GM19467 (cell line): ENCODE data around the gene BBS9.
A peak's percentile ranks its signal among the peaks of the same experiment; 100 is the strongest.
"Not testable (repeated sequence)": the region's sequence is repeated elsewhere in the genome, so short reads cannot be mapped to it uniquely, and the experiment has no call there.

Experiments used
- ATAC-seq: cut with Tn5 transposase; IDR thresholded peaks from one replicate; pipeline ENCODE4 v1.9.1; 2021; ENCODE audit warnings: mild to moderate bottlenecking, moderate library complexity; ENCODE audit not compliant: unreplicated experiment

Gene BBS9

DNA sequence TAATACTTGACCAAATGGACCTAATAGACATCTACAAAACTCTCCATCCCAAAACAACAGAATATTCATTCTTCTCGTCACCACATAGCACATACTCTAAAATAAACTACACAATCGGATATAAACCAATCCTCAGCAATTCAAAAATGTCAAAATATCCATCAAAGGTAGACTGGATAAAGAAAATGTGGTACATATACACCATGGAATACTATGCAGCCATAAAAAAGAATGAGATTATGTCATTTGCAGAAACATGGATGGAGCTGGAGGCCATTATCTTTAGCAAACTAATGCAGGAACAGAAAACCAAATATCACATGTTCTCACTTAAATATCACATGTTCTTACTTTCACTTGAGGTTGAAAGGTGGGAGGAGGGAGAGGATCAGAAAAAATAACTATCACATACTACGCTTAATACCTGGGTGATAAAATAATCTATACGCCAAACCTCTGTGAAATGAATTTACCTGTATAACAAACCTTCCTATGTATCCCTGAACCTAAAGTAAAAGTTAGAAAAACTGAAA, 142.5 kb downstream of the BBS9 start:
- not testable (repeated sequence) for ATAC-seq

DNA sequence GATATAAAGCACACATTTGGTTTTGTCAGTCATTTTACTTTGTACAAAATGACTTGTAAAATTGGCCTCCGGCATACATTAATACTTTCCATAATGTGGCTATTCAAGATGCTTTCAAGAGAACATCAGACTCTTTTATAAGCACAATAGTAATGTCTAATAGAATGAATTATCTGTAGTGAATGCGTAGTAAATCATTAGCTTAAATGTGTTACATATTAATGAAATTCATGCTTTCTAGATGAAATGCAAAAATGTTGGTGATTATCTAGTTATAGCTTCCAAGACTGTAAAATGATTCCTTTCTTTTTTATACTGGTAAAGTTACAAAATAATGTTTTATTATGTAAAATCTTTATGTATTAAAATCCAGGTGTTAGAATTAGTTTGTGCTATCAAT, 144.0 kb downstream of the BBS9 start:
- no peak for ATAC-seq

DNA sequence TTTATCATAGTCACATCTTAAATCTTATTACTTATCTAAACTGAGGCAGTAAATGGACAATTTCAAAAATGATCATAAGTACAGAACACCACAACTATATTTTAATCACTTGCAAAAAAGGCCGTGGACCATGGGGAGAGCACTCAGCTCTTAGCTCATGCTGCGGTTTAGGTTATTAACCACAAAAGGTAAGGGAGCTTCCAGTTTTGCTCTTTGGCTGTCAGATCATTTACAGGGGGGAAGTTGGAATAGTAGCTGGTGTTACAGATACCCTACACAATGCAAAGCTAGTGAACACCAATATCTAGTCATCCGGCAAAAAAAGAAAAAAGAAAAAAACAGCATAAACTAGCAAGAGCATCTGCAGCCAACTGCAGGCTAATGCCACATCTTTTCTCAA, 147.0 kb downstream of the BBS9 start:
- peak; percentile 57 for ATAC-seq

DNA sequence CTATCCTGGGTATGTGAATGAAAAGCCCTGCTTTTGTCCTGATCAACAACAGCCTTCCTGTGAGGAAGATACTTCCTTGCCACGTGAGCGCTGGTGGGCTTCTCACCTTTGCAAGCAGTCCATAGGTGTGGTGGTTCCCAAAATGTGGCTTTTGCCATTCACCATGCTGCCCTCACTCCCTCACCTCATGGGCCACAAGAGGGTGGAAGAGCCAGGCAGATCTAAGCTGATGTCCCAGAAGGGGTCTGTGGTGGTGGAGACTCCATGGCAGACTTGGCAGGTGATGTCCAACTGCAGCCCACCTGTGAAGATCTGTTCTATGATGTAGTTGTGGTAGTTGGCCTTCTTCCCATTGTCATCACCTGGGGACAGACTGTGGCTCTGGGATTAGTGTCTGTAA, 147.4 kb downstream of the BBS9 start:
- ATAC-seq = no peak

DNA sequence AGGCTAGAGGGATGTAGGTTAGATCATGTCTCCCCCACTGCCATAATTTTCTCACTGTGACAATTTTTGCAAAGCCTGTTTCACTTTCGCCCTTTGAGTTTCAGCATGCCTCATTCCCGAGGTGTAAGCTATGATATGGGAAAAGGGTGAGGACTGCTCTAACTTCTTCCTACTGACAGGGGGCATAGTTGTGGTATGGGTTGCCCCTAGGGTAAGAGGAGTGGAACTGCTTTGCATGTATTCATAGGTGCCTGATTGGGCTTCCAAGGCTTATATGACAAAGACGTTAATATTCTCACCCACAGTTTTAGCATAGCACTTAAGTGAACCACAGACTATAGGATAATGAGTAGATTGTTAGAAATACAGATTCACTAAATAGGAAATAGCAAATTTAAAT, 148.7 kb downstream of the BBS9 start:
- no peak for ATAC-seq

DNA sequence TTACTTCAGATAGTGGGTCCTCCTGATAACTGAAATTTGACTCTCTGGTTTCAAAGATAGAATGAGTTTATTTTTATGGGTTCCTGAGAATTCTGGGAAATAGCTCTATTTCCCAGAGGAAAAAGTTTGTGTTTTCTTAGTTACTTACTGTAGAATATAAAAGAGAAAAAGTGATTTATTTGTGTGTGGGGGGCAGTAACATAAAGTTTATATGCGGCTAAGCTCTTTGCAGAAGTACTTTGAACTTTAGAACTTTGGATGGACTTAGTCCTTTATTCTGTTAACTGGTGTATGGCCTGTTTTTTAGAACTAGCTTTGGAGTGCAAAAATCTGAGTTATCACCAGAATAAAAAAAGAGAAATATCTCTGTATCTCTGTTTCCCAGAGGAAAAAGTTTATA, 157.1 kb downstream of the BBS9 start:
- ATAC-seq = no peak

DNA sequence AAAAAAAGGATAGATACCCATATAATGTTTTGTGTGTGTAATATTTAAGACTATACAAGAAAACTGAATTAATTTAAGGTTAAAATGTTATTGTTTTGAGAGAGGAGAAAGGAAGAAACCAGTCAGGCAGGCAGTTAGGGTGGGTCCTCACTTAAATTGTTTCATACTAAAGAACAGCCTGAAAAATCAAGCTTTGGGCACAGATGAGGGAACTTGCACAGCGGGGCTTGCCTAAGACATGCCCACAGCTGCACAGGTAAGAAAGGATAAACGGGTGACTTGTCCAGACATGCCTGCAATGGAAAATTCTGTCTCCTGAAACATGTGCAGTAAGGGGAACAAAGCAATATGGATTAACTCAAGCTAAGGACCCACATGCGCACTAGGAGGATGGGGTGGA, 158.4 kb downstream of the BBS9 start:
- ATAC-seq = no peak

DNA sequence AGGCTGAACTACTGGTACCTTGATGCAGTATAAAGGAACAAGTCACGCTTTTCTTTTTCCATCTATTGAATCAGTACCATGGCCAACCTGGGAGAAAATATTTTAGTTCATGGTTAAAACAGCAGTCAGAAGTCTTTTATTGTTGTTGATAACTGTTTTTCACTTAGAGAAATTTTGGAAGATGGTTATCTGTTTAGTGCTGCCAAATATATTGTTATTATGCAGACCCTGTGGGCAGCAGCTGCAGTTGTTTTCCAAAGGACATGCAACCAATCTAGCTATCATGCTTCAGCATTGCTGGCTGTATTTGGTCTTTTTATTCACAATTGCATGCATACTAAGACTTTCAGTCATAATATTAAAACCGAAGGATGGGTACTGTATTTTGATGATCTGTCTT, 169.5 kb downstream of the BBS9 start:
- ATAC-seq = no peak

DNA sequence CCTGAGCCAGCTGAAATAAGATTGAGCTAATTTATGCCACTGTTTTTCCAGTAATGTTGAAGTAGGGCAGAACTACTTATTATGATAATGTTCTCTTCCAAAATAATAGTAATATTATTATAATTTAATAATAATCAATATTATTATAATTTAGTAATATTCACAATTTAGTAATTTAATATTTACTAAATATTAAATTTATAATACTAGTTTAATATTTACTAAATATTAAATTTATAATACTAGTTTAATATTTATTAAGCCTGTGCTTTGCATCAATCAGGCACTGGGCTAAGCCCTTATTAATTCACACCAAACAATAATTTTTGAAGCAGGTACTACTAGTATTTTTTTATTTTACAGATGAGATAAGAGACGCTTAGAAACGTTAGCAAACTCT, 170.1 kb downstream of the BBS9 start:
- ATAC-seq = no peak

DNA sequence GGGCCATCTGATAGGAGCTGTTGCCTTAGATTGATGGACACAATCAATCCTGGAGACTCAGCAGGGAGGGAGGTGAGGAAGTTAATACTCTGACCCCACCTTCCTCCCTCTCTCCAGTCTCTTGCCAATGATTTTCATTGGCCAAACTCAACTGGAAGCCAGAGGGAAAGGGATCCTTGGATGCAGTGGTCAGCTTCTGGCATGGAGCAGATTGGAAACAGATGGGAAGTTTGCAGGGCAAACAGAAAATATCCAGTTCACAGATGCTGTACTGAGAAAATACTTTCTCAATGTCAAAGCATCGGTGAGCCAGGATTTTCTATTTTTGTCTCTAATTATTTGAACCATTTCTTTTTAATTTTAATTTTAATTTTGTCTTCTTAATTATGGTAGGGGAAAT, 170.8 kb downstream of the BBS9 start:
- ATAC-seq = no peak

DNA sequence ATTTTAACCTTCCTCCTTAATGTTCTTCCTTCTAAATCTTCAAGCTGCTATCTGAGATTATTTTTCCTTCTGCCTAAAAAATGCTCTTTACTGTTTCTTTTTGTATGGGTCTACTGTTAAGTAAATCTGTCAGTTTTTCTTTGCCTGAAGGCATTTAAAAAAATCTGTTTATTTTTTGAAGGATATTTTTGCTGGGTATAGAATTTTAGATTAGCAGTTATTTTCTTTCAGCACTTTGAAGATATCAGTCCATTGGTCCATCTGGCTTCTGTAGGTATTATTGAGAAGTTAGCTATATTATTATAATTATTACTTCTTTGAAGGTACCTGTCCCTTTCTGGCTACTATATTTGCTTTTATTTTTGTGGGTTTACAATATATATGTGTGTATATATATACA, 171.4 kb downstream of the BBS9 start:
- ATAC-seq = no peak

DNA sequence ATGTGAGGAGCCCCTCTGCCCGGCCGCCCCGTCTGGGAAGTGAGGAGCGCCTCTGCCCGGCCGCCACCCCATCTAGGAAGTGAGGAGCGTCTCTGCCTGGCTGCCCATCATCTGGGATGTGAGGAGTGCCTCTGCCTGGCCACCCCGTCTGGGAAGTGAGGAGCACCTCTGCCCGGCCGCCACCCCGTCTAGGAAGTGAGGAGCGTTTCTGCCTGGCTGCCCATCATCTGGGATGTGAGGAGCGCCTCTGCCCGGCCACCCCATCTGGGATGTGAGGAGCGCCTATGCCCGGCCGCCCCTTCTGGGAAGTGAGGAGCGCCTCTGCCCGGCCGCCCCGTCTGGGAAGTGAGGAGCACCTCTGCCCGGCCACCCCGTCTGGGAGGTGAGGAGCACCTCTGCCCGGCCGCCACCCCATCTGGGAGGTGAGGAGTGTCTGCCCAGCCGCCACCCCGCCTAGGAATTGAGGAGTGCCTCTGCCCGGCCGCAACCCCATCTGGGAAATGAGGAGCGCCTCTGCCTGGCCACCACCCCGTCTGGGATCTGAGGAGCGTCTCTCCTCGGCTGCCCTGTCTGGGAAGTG, 174.7 kb downstream of the BBS9 start:
- not testable (repeated sequence) for ATAC-seq

DNA sequence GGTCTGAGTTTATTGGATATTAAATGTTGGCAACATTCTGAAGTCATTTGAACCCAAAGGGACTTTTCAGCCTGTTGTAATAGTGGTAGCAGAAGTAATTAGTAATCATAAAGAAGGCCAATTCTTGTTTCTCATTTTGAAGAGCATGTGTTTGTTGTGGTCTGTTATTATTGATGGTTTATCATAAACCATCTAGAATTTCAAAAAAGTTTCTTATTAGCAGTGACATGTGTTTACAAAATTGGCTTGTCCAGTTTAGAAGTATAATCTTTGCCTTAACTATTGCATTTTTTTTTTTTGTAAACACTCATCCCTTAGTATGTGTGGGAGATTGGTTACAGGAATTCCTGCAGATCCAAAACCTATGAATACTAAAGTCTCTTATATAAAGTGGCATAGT, 177.8 kb downstream of the BBS9 start:
- no peak for ATAC-seq

DNA sequence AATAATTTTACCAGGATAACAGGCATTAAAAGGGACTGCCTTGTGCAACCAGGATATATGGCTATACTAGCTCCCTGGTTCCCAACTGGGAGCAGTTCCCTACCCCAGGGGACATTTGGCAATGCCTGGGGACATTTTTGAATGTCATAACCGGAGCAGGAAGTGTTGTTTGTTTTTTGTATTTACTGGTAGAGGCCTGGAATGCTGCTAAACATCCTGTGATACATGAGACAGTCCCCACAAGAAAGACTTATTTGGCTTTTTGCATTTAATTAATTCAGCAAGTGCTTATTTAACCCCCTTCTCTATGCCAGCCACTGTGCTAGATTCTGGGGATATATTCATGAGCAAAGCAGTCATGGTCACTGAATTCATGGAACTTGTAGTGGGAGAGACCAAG, 181.2 kb downstream of the BBS9 start:
- ATAC-seq = no peak

DNA sequence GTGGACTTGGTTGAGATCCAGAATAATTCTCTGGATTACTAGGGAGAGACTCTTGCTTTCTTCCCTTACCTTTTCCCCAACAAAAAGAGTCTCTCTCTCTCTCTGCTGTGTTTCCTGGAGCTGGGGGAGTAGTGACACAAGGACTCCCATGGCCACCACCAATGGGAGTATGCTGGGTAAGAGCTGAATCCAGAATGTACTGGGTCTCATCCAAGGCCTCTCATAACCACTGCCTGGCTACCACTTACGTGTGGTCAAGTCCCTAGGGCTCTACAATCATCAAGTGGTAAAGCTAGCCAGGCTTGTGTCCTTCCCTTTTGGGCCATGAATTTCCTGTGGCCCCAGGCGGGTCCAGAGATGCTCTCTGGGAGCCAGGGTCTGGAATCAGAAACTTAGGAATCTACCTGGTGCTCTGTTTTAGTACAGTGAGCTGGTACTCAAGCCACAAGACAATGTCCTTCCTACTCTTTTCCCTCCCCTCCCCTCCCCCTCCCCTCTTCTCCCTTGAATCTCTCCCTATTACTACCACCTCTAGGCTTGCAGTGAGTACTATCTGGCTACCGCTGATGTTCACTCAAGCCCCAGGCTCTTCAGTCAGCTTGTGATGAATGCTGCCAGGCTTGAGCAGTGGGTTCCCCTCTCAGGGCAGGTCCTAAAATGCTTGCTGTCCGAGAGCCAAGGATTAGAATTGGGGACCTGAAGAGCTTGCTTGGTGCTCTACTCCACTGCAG, 196.6 kb downstream of the BBS9 start:
- no peak for ATAC-seq

DNA sequence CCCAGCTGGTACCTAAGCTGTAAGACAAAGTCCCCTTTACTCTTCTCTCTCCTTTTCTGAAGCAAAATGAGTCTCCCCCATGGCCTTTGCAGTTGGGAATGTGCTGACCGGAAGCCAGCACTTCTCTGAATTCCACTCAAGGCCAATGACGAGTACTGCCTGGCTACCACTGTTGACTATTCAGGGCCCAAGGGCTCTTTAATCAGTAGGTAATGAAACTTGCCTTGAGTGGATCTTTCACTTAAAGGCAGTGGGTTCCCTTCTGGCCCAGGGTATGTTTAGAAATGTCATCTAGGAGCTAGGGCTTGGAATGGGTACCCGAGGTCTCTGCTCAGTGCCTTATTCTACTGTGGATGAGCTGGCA, 197.1 kb downstream of the BBS9 start:
- no peak for ATAC-seq

DNA sequence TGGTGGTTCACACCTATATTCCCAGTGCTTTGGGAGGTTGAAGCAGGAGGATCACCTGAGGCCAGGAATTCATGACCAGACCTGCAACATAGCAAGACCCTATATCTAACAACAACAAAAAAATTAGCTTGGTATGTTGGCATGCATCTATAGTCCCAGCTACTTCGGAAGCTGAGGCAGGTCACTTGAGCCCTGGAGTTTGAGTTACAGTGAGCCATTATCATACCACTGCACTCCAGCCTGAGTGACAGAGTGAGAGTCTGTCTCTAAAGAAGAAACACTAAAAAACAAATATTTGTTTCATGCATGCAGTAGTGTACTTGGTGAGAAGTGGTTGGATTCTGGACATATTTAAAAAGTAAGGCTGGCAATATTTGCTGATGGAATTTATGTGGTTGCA, 198.1 kb downstream of the BBS9 start:
- no peak for ATAC-seq

DNA sequence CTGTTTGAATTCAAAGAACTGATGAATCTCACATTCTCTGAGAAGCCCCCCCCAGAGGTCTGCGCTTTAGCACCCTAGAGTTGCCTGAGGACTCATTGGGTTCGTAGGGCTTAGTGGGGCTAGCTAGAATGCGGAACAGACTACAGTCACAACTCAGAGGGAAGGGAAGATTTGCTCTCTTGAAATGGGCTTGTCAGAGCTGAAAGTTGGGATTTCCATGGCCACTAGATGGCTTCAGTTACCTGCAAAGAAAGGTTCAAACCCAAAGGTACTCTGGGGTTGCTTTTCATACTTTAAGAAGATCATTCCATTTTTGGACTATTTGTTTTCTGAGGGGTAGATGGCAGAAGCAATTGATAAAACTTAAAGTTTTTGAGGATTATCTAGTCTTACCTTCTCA, 205.0 kb downstream of the BBS9 start:
- ATAC-seq = no peak

DNA sequence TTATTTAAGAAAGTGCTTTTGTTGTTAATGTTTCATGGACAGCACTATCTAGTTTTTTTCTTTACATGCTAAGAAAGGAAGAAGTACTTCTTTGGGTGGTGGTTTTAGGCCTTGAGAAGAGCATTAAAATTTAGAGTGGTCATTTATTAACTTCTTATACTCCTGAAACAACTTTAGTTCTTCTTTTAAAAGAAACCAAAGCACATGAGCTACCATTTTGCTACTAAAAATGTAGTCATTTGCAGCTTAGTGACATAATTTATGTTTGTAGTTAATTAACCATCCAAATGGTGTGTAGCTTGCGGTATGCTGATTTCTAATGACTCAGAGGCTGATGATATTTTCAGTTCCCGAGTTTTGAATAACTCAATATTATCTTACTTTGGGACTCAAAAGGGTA, 207.5 kb downstream of the BBS9 start:
- ATAC-seq = no peak

DNA sequence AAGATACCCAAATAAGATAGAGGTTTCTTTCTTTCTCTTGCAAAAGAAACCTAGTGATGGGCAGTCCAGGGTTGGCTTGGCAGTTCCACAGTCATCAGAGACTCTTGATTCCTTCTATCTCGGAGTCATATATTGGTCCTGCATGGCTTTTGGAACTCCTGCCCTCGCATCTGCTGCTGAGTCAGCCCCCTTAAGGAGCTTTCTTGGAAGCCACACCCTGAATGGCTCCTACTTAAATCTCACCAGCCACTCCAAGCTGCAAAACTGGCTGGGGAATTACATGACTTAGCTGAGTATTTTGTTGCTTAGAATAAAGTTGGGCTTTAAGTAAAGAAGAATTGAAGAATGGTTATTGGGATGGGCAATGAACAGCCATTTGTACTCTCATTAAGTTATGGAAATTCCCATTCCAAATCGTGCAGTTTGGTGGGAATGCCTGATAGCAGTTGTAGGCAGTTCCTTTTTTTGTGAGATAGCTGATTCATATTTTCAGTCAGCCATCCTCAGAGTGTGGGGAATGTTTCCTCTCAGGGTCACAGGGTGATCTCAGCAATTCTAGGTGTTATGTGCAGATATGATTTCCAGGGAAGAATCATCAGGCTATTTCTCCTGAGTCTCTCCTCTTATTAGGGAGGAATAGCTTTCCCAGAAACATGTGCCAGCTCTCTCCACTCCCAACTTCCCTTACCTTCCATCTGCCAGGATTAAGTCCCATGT, 209.9 kb downstream of the BBS9 start:
- ATAC-seq = no peak

DNA sequence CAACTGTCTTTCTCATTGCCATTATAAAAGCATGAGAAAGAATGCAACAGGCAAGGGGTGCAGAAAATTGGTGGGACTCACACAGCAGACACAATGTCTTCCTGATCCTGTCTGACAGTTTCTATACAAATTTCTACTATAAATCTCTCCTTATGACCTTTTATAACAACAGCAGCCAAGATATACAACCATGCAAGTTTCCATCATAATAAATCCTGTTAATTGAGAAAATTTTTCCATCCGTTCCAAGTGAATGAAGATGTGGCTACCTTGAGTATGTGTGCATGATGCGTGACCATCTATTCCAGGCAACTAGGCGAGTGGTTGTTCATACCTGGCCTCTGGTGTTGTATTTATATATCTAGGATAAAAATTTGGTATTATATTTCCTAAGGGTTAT, 216.7 kb downstream of the BBS9 start:
- ATAC-seq = no peak

DNA sequence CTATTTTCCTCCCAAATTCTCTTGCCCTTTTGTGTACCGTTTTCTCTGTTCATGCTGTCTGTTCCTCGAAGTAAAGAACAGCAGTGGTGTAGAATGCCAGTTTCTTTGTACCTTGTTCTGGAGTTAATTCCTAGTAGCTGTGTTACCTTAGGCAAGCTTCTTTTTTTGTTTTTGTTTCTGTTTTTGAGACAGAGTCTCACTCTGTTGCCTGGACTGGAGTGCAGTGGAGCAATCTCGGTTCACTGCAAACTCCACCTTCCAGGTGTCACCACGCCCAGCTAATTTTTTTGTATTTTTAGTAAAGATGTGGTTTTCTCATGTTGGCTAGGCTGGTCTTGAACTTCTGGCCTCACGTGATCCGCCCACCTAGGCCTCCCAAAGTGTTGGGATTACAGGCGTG, 221.2 kb downstream of the BBS9 start:
- ATAC-seq = no peak
